ENCODE results near the gene MEF2C.
"Not testable (repeated sequence)": the region's sequence is repeated elsewhere in the genome, so short reads cannot be mapped to it uniquely, and the experiment has no call there.

- TF ChIP-seq, protein P1, sequence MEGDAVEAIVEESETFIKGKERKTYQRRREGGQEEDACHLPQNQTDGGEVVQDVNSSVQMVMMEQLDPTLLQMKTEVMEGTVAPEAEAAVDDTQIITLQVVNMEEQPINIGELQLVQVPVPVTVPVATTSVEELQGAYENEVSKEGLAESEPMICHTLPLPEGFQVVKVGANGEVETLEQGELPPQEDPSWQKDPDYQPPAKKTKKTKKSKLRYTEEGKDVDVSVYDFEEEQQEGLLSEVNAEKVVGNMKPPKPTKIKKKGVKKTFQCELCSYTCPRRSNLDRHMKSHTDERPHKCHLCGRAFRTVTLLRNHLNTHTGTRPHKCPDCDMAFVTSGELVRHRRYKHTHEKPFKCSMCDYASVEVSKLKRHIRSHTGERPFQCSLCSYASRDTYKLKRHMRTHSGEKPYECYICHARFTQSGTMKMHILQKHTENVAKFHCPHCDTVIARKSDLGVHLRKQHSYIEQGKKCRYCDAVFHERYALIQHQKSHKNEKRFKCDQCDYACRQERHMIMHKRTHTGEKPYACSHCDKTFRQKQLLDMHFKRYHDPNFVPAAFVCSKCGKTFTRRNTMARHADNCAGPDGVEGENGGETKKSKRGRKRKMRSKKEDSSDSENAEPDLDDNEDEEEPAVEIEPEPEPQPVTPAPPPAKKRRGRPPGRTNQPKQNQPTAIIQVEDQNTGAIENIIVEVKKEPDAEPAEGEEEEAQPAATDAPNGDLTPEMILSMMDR (IDR thresholded peaks at IDR 0.05) = not testable (repeated sequence)
- not testable (repeated sequence) for TF ChIP-seq POLR2AphosphoS5, EP300 (IDR thresholded peaks at IDR 0.05)
Measured at GRCh38 chr5:88904478-88904877, 21.5 kb upstream of the MEF2C start.

All from stomach (tissue), 4 donors.